Urinary bladder (tissue), 4 donors: ENCODE results near the gene MAP2K3. TPM values are rescaled to one million over a fixed set of nuclear protein-coding genes. Genes with fewer than 3 reads are reported as not detected.

ENCODE experiments used
- DNase-seq: peaks from one replicate; pipeline ENCODE4 v3.0.0-alpha.2; 2015; ENCODE audit errors: extremely low spot score
- H3K27ac ChIP-seq: one replicate; pipeline ENCODE4 v1.5.1; 2013; ENCODE audit warnings: low read depth, mild to moderate bottlenecking, moderate library complexity
- H3K36me3 ChIP-seq: one replicate; pipeline ENCODE4 v1.6.1; 2013; ENCODE audit warnings: mild to moderate bottlenecking, moderate library complexity; ENCODE audit not compliant: insufficient read depth
- H3K4me1 ChIP-seq: one replicate; pipeline ENCODE4 v1.6.1; 2013; ENCODE audit warnings: mild to moderate bottlenecking, moderate library complexity; ENCODE audit not compliant: insufficient read depth
- H3K4me3 ChIP-seq: one replicate; pipeline ENCODE4 v1.5.1; 2013; ENCODE audit warnings: low read depth, low read length
- WGBS: extraction: QIAGEN DNeasy Blood & Tissue Kit; methylation state at CpG from one replicate; pipeline ENCODE4 v1.1.7; 2013; 5-methylcytosine and 5-hydroxymethylcytosine counted together
- polyA plus RNA-seq: library from polyadenylated mRNA; stranded (reverse); fragments of 200-250 nt; gene quantifications from one replicate; pipeline ENCODE4 v1.2.3, GENCODE V29; 2013
- total RNA-seq: library from RNA; depleted of rRNA; stranded (reverse); fragments of >200 nt; gene quantifications from one replicate; pipeline ENCODE4 v1.2.3, GENCODE V29; 2014
- donor health status: healthy with polysubstance abuse.
- donor health status: healthy.

Gene MAP2K3
- total and polyA plus RNA-seq, 2 donors = 8.3 to 33.5 TPM

DNA sequence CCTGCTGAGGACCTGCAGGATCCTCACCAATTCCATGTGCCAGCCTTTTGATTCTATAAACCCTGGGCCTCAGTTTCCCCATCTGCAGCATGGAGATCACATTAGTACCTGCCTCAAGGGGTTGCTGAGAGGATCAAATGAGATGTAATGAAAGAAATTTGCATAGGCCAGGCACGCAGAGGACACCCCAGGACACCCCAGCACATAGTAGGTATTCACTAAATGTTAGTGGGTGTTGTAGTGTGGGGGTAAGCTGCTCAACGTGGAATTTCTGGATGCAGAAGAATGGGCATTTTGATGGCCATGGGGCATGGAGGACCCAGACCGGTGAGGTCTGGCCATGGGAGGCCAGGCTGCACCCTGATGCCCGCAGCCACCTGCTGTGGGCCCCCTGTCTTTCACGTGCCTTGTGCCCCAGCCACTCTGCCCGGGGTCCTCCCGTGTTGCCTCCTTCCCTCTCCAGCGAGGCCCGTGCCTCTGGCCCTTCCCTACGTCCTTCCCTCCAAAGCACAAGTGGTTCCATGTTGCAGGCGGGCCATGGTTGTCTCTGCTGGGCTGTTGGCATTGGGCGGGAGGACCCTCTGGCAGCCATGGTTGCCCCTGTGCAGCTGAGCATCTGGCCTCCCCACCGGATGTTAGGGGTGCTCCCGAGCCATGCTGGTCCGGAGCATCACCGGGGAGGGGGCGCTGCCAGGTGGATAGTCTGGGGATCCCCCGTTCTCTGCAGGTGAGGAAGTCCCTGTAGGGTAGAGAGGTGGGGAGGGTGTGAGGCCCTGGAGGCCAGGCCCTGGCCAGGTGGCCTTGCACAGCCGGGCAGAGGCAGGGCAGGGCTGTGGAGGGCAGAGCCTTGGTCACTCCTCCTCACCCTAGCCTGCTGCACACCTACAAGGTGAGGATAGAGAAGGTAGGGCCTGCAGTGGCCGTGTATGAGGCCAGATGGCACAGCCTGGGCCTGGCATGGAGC is 8.6 kb downstream of the MAP2K3 start:
- no peaks in the 10 kb centered on the region for H3K36me3 ChIP-seq
- WGBS = 80% methylated on average over 20 of the region's 20 CpGs
- H3K4me1 ChIP-seq = no peaks in the 10 kb centered on the region
- no peak for DNase-seq
- H3K27ac ChIP-seq = no peak overlapping the region
- no peak overlapping the region for H3K4me3 ChIP-seq

DNA sequence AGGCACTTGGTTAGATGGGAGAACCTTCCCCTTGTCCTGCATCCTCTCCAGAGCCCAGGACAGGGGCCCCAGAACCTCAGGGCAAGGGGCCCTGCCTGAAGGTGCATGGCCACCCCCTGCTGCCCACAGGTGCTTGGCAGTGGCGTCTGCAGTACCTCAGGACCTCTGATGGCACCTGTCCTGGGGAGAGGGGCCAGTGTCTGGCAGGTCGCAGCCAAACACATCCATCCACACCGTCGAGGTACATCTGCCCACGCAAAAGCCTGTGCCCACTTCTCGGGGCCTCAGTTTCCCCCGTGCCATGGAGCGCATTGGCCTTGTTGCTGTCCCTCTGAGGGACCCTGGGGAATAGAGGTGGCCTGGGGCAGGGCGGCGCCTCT is 9.3 kb downstream of the MAP2K3 start:
- Histone ChIP-seq H3K4me3 (no peak overlapping the region), H3K36me3 (no peaks in the 10 kb centered on the region), H3K27ac (no peak overlapping the region), H3K4me1 (no peaks in the 10 kb centered on the region)
- no peak for DNase-seq
- 62% methylated on average over 10 of the region's 10 CpGs for WGBS

DNA sequence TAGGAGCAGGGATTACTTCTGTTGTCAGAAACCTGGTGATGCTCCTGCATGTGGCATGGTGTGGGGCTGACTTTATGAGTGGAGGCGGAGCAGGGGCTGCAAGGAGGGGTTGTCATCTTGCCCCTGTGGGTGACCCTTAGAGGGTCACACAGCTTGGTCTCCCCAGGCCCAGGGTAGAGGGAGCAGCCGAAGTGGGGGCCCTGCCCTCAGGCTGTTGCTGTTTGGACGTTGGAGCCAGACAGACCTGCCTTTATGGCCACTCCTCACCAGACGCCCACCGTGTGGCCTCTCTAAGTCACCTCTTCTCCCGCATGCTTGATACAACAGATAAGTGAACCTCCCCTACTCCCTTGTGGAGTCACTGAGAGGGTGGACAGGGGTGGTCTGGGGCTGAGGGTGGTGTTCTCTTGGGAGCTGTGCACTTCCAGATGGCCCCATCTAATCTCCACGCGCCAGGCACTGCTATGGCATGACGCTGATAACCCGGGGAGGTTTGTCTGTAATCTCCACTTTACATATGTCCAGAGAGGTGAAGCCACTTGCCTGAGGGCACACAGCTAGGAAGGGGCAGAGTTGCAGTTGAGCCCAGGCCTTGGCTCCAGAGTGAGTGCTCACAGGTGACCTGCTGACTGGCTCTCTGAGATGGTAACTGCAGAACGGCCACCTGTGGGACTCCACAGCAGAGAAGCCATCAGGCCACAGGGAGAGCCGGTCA is 10.0 kb downstream of the MAP2K3 start:
- Histone ChIP-seq H3K4me3 (no peak overlapping the region), H3K36me3 (no peaks in the 10 kb centered on the region), H3K27ac (no peak overlapping the region), H3K4me1 (no peaks in the 10 kb centered on the region)
- WGBS = 69% methylated on average over 12 of the region's 12 CpGs
- DNase-seq = no peak

DNA sequence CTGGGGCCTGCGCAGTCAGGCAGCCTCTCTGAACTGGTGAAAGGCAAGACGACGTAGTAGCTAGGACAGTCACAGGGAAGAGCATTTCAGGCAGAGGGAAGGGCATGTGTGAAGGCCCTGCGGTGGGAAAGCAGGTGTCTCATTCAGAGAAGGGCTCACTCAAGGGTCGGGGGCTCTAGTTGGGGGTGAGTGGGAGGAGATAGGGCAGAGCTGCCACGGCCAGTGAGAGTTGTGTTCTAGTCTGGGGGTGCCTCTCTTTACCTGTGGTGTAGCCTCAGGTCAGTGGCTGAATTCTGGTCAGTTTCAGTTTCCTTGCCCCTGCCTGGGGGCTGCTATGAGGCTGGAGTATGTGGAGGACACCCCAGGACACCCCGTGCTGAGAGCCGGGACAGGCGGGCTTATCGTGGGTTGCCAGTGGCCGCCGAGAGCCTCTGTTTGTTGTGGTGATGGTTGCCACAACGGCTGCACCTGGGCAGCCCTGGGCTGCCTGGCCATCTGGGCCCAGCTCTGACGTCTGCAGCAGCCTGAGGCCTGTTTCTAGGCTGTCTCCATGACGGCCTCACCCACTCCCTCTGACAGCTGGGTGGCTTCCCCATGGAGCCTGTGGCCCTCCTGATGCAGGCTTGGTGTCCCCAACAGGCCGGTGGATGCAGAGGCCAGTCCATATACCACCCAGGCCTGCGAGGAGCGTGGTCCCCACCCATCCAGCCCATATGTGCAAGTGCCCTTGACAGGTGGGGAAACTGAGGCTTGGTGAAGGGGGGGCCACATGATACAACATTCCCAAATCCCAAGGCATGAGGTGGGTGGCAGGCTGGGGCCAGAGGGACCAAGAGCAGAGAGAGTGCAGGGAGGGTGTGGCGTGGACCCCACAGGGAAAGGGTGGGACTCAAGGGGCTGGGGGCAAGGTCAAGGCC is 10.8 kb downstream of the MAP2K3 start:
- H3K36me3 ChIP-seq = no peaks in the 10 kb centered on the region
- no peak for DNase-seq
- WGBS = 70% methylated on average over 19 of the region's 19 CpGs
- H3K4me3 ChIP-seq = no peak overlapping the region
- no peaks in the 10 kb centered on the region for H3K4me1 ChIP-seq
- no peak overlapping the region for H3K27ac ChIP-seq

DNA sequence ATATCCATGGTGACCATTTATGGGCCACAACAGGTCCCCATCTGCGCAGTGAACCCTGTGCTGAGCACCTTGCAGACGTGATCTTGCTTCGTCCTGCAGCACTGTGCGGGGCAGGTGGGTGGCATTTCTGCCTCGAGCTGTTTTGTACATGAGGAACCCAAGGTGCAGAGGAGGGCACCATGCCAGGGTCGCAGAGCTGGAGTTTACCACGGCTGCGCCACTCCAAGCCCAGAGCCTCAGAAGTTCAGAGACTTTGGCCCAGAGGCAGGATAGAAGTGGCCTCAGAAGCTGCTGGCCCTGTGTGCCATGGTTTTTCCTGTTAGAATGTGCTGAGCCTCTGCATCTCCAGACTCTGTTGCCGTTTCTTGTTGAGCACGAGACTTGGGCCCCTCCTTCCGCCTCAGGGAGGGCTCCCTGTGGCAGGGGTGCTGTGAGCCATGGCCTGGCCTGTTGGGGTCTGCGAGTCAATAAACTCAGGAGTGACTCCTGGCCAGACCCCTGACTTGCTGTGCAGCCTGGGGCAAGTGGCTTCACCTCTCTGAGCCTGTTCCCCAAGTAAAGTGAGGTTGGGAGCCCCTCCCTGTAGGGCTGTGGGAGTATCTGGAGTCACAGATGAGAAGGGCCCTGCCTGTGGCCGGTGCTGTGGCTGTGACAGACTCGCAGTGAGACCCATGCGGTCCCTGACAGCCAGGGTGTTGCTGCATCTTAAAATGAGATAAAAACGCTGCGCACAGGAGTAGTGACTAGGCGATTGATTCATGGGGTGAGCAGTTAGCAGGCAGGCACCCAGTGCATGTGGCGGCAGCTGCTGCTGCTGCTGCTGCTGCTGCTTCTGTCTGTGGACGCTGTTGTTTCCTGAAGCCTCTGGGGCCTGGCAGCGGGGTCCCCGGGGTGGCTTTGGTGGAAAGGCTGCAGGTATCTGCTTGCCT is 11.8 kb downstream of the MAP2K3 start:
- Histone ChIP-seq H3K36me3 (no peaks in the 10 kb centered on the region), H3K27ac (no peak overlapping the region), H3K4me3 (no peak overlapping the region), H3K4me1 (no peaks in the 10 kb centered on the region)
- no peak for DNase-seq
- WGBS = 69% methylated on average over 22 of the region's 22 CpGs

DNA sequence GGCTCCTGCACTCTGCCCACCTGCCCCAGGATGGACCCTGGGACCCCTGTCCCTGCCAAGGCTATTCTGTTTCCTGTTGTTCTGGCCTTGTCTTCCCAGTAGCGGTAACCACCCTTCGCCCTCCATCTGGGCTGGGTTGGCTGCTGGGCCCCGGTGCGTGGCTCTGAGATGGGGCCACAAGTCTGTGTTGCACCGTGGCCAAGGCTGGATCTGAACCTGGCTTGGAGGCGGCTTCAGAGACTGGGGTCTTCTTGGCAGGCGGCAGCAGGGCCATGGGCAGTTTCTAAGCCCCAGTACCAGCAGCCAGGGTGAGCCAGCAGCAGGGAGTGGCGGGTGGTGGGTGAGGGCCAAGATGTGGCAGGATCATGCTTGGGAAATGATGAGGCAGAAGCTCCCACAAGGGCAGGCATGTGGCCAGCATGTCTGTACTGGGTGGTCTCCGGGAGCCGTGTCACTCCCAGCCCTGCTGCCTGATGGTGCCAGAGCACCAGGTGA is 12.6 kb downstream of the MAP2K3 start:
- H3K4me3 ChIP-seq = no peak overlapping the region
- H3K36me3 ChIP-seq = no peaks in the 10 kb centered on the region
- DNase-seq = no peak
- no peaks in the 10 kb centered on the region for H3K4me1 ChIP-seq
- H3K27ac ChIP-seq = no peak overlapping the region
- WGBS = 68% methylated on average over 10 of the region's 10 CpGs

DNA sequence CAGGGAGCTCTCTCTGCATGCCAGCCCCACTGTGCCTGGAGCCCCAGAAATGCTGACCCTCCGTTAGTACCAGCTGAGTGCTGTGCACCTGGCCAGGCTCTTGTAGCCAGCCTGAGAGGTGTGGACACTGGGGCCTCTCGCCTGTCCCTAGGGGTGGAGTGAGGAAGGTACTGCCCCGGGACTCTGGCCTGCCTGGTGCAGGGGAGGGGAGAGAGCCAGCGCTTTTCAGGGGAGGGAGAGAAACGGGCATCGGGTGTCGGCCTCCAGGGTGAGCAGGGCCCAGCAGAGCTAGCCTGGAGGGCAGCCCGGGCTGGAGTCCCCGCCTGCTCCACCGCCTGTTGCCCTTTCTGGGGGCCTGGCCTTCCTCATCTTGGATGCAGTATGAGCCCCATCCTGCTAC is 13.1 kb downstream of the MAP2K3 start:
- DNase-seq = no peak
- H3K4me1 ChIP-seq = no peaks in the 10 kb centered on the region
- no peak overlapping the region for H3K27ac ChIP-seq
- H3K4me3 ChIP-seq = no peak overlapping the region
- H3K36me3 ChIP-seq = no peaks in the 10 kb centered on the region
- WGBS = 64% methylated on average over 10 of the region's 10 CpGs

DNA sequence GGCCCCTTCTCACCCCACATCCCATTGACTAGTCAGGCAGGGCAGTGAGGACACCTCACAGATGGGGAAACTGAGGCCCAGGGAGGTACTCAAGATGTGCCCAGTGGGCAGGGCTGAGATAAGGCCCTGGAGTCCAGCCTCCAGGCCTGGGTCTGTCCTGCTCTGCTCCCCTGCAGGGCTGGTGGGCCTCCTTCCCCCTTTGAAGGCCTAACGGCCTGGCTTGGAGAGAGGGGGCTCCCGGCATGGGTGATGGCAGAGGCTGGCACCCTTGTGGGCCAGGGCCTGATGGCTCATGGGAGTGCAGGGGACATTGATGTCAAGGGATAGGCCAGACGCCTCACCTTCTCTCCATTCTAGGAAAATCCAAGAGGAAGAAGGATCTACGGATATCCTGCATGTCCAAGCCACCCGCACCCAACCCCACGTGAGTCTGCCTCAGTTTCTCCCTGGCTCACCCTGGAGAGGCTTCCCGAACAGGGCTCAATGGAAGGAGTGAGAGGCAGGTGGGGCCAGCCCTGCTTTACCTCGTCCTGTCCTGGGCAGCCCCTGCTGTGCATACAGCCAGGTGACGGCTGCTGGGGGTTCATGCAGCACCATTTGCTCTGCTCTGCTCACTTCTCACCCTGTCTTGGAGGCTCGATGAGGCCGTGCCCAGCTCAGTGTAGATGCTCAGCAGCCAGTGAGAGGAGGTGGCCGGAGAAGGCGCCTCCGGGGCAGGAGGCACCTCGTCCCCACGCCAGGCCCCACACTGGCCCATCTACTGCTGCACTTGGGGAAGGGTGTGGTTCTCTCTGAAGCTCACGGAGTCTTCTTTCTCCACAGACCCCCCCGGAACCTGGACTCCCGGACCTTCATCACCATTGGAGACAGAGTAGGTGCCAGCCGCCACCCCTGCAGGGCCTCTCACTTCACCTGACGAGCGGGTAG is 13.8 kb downstream of the MAP2K3 start:
- 77% methylated on average over 22 of the region's 22 CpGs for WGBS
- no peak for DNase-seq
- Histone ChIP-seq H3K4me1 (no peaks in the 10 kb centered on the region), H3K36me3 (no peaks in the 10 kb centered on the region), H3K4me3 (no peak overlapping the region), H3K27ac (no peak overlapping the region)

DNA sequence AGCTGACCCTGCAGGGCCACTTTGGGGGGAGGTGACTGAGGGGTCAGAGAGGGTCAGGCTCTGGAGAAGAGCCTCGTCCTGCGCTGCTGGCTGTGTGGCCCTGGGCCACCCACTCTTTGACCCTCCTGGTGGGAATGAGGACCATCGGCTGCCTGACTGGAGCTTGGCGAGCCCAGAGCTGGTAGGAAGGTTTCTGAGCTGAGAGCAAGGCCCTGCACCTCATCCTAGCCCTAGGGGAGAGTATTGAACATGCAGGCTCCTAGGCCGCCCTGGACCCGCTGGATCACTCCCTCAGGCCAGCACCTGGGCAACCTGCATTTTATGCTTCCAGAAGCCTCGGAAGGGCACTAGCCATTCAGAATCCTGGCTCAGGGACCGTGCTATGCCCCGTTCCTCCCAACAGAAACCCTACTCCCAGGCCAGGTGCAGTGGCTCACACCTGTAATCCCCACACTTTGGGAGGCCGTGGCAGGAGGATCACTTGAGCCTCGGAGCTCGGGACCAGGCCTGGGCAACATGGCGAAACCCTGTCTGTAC is 14.5 kb downstream of the MAP2K3 start:
- DNase-seq = no peak
- Histone ChIP-seq H3K4me3 (no peak overlapping the region), H3K4me1 (no peaks in the 10 kb centered on the region), H3K27ac (no peak overlapping the region), H3K36me3 (no peaks in the 10 kb centered on the region)
- 60% methylated on average over 13 of the region's 13 CpGs for WGBS

DNA sequence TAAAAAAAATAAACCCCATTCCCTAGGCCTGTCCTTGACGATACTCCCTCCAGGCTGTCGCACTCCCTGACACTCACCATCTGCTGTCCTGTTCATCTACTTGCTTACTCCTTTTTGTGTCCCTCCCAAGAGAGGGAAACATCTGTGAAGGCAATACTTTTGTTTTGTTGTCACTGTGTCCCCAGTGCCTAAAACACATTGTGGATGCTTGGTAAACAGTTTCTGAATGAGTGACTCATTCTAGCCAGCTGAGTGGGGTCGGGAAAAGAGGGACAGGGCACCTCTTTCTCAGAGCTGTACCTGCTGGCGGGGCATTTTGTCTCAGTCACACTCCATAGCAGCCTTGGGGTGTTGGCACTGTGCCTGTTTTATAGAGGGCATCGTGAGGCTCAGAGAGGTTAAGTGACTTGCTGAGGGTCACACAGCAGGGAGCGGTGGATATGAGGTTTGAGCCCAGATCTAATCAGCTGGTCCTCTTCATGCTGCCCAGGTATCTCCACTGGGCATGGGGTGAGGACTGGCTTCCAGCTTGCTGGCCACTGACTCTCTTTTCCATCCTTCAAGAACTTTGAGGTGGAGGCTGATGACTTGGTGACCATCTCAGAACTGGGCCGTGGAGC is 15.6 kb downstream of the MAP2K3 start:
- no peak overlapping the region for H3K4me3 ChIP-seq
- H3K4me1 ChIP-seq = no peaks in the 10 kb centered on the region
- no peak overlapping the region for H3K27ac ChIP-seq
- no peaks in the 10 kb centered on the region for H3K36me3 ChIP-seq
- DNase-seq = no peak
- 62% methylated on average over 7 of the region's 7 CpGs for WGBS
